Fibroblast of pulmonary artery (primary cell): ENCODE measurements around the gene TRIM65.

Experiments used
- DNase-seq: peaks from one replicate; pipeline ENCODE4 v3.0.0-alpha.2; 2010; ENCODE audit warnings: low read depth
- H3K4me3 ChIP-seq: replicated peaks from 2 replicates; pipeline ENCODE4 v1.5.1; 2011; ENCODE audit warnings: low read depth, mild to moderate bottlenecking, control low read depth, low read length, moderate library complexity
- TF ChIP-seq, protein P1 (sequence below): IDR thresholded peaks from 2 replicates; pipeline ENCODE4 v1.5.1; 2011; ENCODE audit warnings: mild to moderate bottlenecking, control low read depth, low read length, inconsistent platforms; ENCODE audit errors: missing control alignments

TRIM65 gene

DNA sequence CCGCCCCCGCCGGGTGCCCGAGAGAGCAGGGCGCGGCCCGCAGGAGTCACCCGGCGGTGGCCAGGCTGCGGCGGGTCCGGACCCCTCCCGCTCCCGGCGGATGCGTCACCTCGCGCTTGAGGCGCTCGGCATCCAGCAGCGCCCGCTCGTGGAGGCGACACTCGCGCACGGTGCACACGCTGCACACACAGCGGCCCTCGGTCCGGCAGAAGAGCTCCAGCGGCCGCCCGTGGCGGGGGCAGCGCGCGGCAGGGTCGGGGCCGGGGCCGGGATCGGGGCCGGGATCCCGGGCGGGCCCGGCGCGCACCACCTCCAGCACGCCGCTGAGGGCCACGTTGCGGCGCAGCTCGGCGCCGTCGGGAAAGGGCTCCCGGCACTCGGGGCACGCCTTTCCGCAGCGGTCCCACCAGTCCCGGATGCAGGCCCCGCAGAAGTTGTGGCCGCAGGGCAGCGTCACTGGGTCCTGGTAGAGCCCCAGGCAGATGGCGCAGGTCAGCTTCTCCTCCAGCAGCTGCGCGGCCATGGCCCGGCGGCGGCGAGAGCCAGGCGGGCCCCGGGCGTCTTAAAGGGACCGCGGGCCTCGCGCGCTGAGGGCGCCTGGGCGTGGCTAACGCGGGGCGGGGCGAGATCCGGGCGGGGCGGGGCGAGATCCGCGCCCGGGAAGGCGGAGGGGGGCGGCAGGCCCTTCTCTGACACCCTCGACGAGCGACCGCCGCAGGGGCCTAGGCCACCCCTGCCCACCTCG is at the start of gene TRIM65:
TRIM65 (minus strand) TSS at position 537 of the 745 bp plus-strand sequence; CDS start at position 523, 14 bp downstream.
- H3K4me3 ChIP-seq, result peak within 1 kb of the TSS; percentile 70
- peak; percentile 71 for DNase-seq
- TF ChIP-seq, protein P1, sequence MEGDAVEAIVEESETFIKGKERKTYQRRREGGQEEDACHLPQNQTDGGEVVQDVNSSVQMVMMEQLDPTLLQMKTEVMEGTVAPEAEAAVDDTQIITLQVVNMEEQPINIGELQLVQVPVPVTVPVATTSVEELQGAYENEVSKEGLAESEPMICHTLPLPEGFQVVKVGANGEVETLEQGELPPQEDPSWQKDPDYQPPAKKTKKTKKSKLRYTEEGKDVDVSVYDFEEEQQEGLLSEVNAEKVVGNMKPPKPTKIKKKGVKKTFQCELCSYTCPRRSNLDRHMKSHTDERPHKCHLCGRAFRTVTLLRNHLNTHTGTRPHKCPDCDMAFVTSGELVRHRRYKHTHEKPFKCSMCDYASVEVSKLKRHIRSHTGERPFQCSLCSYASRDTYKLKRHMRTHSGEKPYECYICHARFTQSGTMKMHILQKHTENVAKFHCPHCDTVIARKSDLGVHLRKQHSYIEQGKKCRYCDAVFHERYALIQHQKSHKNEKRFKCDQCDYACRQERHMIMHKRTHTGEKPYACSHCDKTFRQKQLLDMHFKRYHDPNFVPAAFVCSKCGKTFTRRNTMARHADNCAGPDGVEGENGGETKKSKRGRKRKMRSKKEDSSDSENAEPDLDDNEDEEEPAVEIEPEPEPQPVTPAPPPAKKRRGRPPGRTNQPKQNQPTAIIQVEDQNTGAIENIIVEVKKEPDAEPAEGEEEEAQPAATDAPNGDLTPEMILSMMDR, result no peak

DNA sequence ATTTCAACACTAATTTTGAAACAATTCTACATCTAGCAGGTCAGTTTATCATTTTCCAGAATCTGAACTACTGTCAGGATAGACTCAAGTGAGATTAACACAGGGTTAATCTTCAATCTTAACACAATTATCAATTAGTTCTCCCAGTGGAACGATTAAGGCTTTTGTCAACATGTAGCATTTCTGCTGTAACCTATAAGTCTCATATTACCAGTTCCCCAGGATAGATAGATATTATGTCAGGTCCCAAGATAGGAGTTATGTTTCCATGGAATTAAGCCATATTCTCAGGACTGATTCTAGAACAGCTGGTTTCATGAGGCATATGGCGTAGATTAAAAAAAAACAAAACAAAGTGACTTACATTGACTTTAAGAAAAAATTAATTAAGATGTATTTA is 48.5 kb upstream of the TRIM65 start:
- no peak for DNase-seq
- H3K4me3 ChIP-seq, result no peak overlapping the region

DNA sequence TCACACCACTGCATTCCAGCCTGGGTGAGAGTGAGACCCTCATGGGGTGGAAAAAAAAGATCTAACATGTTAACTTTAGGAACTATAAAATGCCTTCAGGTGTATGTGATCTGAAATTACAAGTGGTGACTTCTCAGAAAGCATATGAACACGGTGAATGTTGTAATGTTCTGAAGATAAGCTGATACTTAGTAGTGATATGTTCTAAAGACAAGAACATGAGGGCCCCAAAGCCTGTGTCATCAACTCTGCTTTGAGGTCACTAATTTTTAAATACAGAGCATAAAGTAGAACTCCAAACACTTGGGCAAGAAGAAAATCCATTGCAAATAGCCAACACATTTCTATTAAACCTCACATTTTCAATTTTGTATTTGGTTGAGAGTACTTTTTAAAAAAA is 46.7 kb upstream of the TRIM65 start:
- DNase-seq, result no peak
- TF ChIP-seq, protein P1, result no peak
- no peak overlapping the region for H3K4me3 ChIP-seq

More for the DNA sequence above, 48.5 kb upstream of the TRIM65 start:
- TF ChIP-seq, protein P1, result no peak

GRCh38 chr17:75942473-75942872 is 45.7 kb upstream of the TRIM65 start:
- DNase-seq, result no peak
- no peak overlapping the region for H3K4me3 ChIP-seq
- TF ChIP-seq, protein P1, result no peak

GRCh38 chr17:75941442-75941819 is 44.7 kb upstream of the TRIM65 start:
- H3K4me3 ChIP-seq, result peak overlapping the region; percentile 41
- TF ChIP-seq, protein P1, result no peak
- DNase-seq, result no peak

DNA sequence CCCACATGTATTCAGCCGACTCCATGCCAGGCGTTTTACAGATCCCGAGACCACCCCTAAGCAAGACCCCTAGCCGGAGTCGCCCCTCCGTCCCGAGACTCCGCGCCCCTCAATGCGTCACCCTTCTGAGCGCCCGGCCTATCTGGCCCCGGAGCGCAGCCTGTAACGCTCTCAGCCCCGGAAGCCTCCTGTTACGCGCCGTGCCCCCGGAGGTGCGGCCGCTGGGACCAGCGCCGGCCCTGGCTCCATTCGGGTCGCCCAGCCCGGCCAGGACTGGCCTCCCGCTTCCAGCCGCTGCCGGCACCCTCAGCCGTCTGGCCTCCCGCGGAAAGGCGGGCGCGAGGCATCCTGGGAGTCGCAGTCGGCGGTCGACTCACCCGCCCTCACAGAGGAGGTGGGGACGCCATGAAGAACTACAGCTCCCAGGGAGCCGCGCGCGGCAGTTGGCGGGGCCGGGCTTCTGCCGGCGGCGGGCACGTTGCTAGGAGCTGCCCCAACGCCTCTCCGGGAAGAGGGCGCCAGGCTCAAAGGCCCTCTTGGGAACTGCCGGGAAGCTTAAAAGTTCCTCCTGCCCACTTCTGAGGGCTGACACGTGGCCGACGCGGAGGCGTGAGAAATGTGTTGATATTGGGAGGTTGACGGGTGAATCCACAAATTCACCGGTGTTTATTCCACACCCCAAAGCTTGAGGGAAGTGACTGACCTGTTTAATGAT is 44.1 kb upstream of the TRIM65 start, which contains the start of gene FBF1:
FBF1 (minus strand) TSS at position 316 of the 715 bp plus-strand sequence. CDS start 2,893 bp downstream, outside the sequence.
- DNase-seq, result peak; percentile 94
- TF ChIP-seq, protein P1, result no peak
- peak within 1 kb of the TSS; percentile 85 for H3K4me3 ChIP-seq
